ENCODE measurements around the gene ALG10B. TPM values are rescaled to one million over a fixed set of nuclear protein-coding genes. Genes with fewer than 3 reads are reported as not detected.
"Not testable (repeated sequence)": the region's sequence is repeated elsewhere in the genome, so short reads cannot be mapped to it uniquely, and the experiment has no call there.

The ALG10B gene
- polyA plus RNA-seq, 1 donor from 2014 or later = 5.7 TPM

GRCh38 chr12:38321966-38322365 is 5.4 kb downstream of the ALG10B start:
- H3K9me2 ChIP-seq (ENCODE audit: insufficient read depth, low read length); H3K36me3 ChIP-seq (ENCODE audit: insufficient read depth, low read length); H3K27ac ChIP-seq (ENCODE audit: low read length); H3K4me3 ChIP-seq (ENCODE audit: low read length); H2AFZ ChIP-seq (ENCODE audit: low read depth, low read length); H3K9me3 ChIP-seq (ENCODE audit: low read length); H3K4me2 ChIP-seq (ENCODE audit: low read length); H3K27me3 ChIP-seq (ENCODE audit: insufficient read depth, low read depth, low read length); H3K9ac ChIP-seq (ENCODE audit: low read length); H3K79me2 ChIP-seq (replicated peaks; ENCODE audit: insufficient read depth, low read length); H4K20me1 ChIP-seq (ENCODE audit: insufficient read depth); H3F3A ChIP-seq (ENCODE audit: insufficient read depth, low read length, poor library complexity, severe bottlenecking): not testable (repeated sequence)

GRCh38 chr12:38324912-38325311 is 8.3 kb downstream of the ALG10B start:
- Histone ChIP-seq H3K4me2 (ENCODE audit: low read length) (no peak overlapping the region), H3K36me3 (ENCODE audit: insufficient read depth, low read length) (no peaks in the 10 kb centered on the region), H3K27ac (ENCODE audit: low read length) (no peak overlapping the region), H2AFZ (ENCODE audit: low read depth, low read length) (no peak overlapping the region), H3K9me3 (ENCODE audit: low read length) (no peaks in the 10 kb centered on the region), H3K27me3 (ENCODE audit: insufficient read depth, low read depth, low read length) (no peaks in the 10 kb centered on the region), H3K79me2 (replicated peaks; ENCODE audit: insufficient read depth, low read length) (no peaks in the 10 kb centered on the region), H3K9ac (ENCODE audit: low read length) (no peak overlapping the region), H3F3A (ENCODE audit: insufficient read depth, low read length, poor library complexity, severe bottlenecking) (no peaks in the 10 kb centered on the region), H3K4me3 (ENCODE audit: low read length) (no peak overlapping the region), H3K9me2 (ENCODE audit: insufficient read depth, low read length) (no peaks in the 10 kb centered on the region), H4K20me1 (ENCODE audit: insufficient read depth) (no peaks in the 10 kb centered on the region)
- TF ChIP-seq RAD21 (conservative IDR thresholded peaks at IDR 0.05) (no peak), EP300 (conservative IDR thresholded peaks at IDR 0.05; ENCODE audit: poor library complexity, severe bottlenecking) (no peak), MXI1 (conservative IDR thresholded peaks at IDR 0.05; ENCODE audit: poor library complexity, severe bottlenecking) (no peak), EZH2 (IDR thresholded peaks at IDR 0.05; ENCODE audit: borderline replicate concordance, insufficient read depth, low read length, poor library complexity, severe bottlenecking) (no peak), CTCF (IDR thresholded peaks at IDR 0.05; ENCODE audit: poor library complexity, severe bottlenecking) (no peak), REST (IDR thresholded peaks at IDR 0.05; ENCODE audit: borderline replicate concordance) (no peak), SMC3 (conservative IDR thresholded peaks at IDR 0.05; ENCODE audit: poor library complexity) (no peak), TAF1 (IDR thresholded peaks at IDR 0.05; ENCODE audit: low read depth) (no peak), POLR2AphosphoS5 (IDR thresholded peaks at IDR 0.05) (no peak)

GRCh38 chr12:38327356-38327755 is 10.8 kb downstream of the ALG10B start:
- TF ChIP-seq POLR2AphosphoS5 (IDR thresholded peaks at IDR 0.05) (no peak), EZH2 (IDR thresholded peaks at IDR 0.05; ENCODE audit: borderline replicate concordance, insufficient read depth, low read length, poor library complexity, severe bottlenecking) (no peak), TAF1 (IDR thresholded peaks at IDR 0.05; ENCODE audit: low read depth) (no peak)

More at GRCh38 chr12:38327356-38327755, 10.8 kb downstream of the ALG10B start:
- Histone ChIP-seq H3K4me3 (ENCODE audit: low read length) (no peak overlapping the region), H3F3A (ENCODE audit: insufficient read depth, low read length, poor library complexity, severe bottlenecking) (no peaks in the 10 kb centered on the region), H3K4me2 (ENCODE audit: low read length) (no peak overlapping the region), H3K27me3 (ENCODE audit: insufficient read depth, low read depth, low read length) (no peaks in the 10 kb centered on the region), H3K27ac (ENCODE audit: low read length) (no peak overlapping the region), H3K9me3 (ENCODE audit: low read length) (no peaks in the 10 kb centered on the region), H3K9me2 (ENCODE audit: insufficient read depth, low read length) (no peaks in the 10 kb centered on the region), H2AFZ (ENCODE audit: low read depth, low read length) (no peak overlapping the region), H3K36me3 (ENCODE audit: insufficient read depth, low read length) (no peaks in the 10 kb centered on the region), H4K20me1 (ENCODE audit: insufficient read depth) (no peaks in the 10 kb centered on the region), H3K9ac (ENCODE audit: low read length) (no peak overlapping the region), H3K79me2 (replicated peaks; ENCODE audit: insufficient read depth, low read length) (no peaks in the 10 kb centered on the region)

Data from neural cell (in vitro differentiated cells).